ENCODE results near the gene SMNDC1.

Gene SMNDC1

DNA sequence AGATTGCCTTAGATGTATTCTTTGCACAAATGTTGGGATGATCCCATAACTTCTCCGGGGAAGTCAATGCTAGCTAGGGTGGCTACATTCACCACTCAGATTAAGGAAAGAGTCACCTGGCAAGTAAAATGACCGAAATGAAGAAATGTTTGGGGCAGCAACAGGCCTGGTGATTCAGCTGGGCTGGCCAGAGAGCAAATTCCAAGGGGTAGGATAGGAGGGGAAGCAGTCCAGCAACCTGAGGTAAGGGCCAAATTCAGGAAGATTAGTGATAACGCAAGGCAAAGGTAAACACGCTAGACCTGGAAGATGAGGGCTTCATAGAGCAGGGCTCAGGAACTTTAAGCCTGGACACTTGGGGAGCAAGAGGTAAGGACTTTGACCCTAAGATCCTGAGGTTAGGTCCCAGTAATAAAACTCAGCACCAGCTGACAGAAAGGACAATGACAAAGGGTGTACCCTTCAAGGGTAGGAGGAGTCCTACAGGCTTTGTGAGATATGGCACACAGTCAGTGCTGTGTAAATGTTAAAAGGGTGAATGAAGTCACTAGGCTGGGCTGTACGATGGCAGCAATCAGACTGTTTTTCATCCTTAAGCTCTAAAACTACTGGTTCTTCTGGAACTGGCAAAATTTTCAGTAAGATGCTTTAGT lies 22.7 kb upstream of the SMNDC1 start:
- no peak for DNase-seq (ENCODE audit: low read depth in 2 of 2)

DNA sequence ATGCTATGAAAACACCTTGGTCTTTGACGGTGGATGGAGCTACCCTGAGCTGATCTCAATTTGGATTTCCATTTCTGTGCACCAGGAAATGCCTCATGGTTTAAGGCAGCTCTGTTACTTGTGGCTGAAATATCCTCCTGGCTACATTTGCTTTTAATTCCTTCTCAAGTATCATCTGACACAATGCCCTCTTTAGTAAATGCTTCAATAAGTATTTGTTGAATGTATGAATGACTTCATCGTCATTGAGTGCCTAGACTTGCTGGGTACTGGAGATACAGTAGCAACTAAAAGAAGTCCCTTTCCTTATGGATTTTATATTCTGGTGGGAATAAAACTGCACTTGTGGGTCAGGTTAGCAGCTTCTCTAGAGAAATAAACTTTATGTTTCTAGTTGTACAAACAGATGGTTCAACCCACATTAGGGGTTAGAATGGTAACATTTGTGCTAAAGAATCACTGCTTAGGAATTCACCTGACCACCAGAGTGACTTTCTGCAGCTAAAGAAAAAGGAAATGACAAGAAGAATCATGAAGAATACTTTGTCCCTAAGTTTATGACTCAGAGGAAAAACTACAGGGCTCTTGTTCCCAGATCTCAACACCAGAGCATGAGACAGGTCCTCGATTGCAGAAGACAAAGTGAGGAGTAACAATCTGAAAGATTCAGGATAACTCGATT lies 21.8 kb upstream of the SMNDC1 start:
- no peak for DNase-seq (ENCODE audit: low read depth in 2 of 2)

DNA sequence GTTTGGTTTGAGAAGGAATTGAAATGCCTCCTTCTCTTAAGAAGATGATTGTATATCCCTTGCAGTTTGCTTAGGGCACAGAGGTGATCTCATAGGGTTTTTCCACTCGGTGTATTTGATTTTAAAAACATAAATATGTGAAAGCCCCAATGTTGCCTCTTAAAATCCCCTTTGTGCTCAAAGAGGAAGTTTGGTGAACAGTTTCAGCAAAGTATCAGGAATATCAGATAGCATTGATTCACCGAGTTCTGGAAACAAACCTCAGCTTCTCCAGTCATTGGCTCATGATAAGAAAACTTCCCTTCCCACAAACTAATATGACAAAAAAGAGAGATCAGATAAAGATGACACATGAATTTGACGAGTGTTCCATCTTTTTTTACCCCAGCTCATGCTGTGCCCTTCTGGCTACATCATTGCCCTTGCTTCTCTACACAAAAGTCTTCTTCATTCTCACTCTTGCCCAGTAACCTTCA lies 20.1 kb upstream of the SMNDC1 start:
- DNase-seq (ENCODE audit: low read depth in 2 of 2), result no peak

DNA sequence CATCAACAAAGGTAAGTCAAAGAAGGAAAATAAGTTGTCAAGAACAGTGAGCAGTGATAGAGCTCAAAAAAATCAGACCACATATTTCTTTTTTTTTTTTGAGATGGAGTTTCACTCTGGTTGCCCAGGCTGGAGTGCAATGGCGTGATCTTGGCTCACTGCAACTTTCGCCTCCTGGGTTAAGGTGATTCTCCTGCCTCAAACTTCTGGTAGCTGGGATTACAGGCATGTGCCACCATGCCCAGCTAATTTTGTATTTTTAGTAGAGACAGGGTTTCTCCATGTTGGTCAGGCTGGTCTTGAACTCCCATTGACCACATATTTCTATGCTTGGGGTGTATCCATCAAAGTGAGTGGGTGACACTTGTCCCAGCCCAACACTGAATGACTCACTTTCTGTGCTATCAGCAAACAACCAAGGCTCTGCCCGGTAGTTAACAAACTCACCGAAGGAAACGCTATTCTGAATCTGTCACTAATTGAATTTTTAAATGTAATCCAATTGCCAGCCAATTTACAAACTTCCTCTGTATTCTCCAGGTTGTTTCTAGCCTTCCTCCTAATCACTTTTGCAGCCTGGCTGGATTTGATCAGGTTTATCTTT lies 19.6 kb upstream of the SMNDC1 start:
- DNase-seq (ENCODE audit: low read depth in 2 of 2), result no peak

DNA sequence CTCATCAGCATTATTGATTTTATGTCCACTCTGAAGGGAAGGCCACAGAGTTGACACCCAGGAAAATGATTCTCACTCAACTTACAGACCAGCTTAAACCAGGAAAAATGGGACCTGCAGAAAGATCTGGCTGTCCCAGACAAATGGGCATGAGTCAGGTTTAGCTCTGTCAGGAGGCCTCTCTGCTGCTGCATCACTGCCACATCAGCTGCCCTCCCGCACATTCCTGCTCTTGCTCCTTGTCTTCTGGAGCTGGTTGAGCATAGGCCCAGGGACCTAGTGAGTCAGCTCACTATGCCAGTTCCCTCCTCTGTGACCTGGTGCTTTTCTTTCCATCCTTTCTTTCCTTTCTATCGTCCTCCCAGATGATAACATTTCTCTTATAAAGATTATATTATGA lies 18.8 kb upstream of the SMNDC1 start:
- no peak for DNase-seq (ENCODE audit: low read depth in 2 of 2)

DNA sequence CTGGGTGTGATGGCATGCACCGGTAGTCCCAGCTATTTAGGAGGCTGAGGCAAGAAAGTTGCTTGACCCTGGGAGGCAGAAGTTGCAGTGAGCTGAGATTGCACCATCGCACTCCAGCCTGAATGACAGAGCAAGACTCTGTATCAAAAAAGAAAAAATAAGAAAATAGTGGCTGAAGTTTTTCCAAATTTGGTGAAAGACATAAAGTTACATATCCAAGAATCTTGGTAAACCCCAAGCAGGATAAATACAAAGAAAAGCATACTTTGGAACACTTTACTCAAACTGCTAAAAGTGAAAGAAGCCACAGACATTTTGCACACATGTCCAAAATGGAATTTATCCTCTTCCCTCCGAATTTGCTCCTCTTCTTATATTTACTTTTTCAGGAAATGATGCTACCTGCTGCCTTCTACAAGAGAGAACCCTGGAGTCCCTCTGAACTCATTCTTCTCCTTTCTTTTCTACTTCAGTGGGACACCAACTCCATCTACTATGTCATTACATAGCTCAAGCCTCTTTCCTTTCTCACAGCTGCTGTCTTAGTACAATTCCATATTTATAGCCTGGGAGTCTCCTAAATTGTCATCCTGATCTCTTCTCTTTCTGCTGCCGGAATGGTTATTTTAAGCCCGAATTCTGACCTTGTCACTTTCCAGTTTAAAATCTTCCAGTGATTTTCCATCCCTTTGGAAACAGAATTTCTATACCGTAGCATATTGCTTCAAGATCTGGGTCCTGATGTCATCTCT lies 17.3 kb upstream of the SMNDC1 start:
- DNase-seq (ENCODE audit: low read depth in 2 of 2), result no peak

DNA sequence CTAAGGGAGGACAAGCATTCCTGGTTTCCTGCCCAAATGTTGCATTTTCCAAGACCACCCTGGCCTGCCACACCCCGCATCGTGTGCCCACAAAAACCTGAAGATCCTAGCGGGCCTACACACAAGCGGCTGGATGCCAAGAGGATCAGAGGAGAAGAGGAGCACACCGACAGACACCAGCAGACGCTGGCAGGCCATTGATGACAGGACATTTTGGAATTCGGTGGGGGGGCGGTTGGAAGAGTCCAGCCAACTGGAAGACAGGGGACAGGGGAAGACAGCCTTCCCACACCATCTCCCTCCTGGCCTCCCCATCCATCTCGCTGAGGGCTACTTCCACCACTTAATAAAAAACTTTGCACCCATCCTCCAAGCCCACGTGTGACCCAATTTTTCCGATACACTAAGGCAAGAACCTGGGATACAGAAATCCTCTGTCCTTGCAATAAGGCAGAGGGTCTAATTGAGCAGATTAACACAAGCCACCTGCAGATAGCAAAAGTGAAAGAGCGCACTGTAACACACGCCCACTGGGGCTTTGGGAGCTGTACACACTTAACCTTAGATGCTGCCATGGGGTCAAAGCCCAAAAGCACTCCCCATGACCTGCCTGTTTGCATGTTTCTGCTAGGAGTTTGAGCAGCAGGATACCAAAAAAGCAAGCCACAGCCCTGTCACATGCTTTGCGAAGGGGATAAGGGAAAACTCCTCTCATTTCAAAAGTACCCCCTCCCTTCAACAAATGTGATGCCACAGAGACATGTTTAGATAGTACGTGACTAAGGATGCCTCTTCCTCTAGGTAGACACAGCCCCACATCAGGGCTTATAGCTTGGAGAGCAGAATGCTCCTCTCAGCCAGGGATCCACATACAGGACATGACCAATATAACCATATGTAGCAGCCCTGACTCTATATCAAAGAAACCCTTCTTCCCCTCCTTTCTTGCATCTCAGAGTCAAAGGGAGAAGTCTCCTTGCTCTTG lies 13.4 kb upstream of the SMNDC1 start:
- DNase-seq (ENCODE audit: low read depth in 2 of 2), result no peak

DNA sequence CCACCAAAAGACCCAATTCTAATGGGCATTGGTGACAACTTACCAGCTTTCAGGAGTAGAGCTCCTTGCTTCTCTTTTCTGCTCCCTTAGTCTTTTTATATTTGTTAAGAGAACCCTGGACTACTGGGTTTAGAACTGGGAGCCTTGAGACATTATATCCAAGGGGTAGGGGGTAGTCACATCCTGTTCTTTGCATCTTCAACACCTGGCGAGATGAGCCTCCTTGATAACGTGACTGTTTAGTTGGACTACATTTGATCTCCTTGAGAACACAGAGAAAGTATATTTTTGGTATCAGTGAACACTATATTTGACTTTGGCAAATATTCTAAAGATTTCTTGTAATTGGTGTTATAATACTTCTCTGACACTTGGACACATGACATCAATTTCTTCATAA lies 9.0 kb upstream of the SMNDC1 start:
- DNase-seq (ENCODE audit: low read depth in 2 of 2), result no peak

DNA sequence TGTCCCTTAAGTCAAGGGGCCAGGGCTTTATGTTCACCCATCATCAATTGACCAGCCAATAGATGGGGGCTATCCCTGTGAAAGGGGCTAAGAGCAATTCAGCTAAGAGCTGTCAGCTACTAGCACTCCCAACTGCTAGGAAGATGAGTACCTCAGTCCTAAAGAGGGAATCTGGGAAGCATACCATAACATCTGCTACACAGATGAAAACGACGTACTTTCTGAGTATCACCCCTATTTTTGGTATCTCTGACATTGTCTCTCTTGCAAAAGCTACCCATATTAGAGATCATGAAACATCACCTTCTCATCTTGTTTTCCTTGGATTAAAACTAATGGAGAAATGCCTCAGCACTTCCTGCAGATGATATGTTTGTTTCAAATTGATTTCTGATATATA lies 7.5 kb upstream of the SMNDC1 start:
- no peak for DNase-seq (ENCODE audit: low read depth in 2 of 2)

DNA sequence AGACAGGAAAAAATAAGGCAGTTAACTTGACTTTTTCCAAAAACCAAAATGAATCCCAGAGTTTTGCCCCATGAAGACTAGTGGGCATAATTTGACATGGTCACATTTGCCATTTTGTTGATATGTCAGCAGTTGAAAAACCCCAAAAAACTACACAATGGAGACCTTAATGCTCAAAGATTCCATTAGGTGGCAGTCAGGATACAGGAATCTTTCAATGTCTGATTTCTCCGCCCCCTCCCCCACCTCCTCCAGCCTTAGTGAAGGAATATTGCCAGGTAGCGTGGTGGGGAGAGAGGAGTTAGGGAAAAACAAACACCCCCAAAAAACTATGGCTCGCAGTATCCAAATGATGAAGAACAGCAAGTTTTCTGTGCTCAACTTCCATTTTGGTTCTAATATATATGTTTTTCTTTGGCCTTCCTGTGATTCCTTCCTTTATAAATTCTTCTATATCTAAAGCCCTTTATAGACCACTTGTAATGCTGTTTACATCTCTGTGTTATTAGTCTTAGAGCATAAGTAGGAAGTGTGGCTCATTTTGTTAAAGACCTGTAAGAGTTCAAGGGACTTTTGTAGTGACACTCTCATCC lies 6.7 kb upstream of the SMNDC1 start:
- no peak for DNase-seq (ENCODE audit: low read depth in 2 of 2)

DNA sequence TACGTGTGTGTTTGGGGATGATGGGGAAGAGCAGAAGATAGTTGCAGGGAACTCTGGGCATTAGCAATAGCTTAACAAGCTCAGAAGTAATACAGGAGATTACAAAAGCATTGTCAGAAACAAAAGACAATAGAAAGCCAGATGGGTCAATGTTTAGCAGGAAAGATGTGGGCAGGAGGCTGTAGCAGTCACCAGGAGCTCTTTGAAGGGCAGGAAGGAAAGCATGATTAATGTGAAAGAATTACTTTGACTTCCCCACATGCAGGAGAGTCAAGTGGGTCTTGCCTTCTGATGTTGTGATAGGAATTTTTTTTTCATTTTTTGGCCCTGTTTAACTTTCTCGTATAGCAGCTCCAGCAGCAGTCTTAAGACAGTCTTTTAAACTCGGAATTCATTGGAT lies 6.0 kb upstream of the SMNDC1 start:
- DNase-seq (ENCODE audit: low read depth in 2 of 2), result no peak

DNA sequence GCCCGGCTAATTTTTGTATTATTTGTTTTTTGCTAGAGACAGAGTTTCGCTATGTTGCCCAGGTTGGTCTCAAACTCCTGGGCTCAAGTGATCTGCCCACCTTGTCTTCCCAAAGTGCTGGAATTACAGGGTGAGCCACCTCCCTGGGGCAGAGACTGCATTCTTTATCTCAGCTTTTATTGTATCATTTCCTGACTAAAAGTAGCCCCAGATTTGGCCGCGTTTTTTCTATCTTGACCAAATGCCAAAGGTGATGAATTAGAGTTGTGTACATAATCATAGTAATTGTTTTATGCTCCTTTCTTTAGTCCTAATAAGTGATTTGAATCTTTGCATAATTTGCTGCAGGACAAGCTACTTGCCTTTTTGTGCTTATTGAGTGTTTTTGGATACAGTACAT lies 3.1 kb upstream of the SMNDC1 start:
- no peak for DNase-seq (ENCODE audit: low read depth in 2 of 2)

DNA sequence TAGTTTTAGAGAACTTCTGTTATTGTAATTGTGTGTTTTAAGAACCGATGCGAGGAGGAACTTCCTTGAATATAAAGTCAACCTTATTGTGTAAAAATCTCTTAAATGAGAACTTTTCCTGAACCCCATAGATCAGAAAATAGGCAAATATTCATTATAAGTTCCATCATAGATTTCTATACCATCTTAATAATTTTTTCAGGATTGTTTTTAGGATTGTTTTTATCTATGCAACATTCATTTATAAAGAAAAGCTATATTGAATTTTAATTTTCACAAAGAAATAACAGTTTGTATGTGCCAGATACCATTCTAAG lies 1.7 kb upstream of the SMNDC1 start:
- no peak for DNase-seq (ENCODE audit: low read depth in 2 of 2)

DNA sequence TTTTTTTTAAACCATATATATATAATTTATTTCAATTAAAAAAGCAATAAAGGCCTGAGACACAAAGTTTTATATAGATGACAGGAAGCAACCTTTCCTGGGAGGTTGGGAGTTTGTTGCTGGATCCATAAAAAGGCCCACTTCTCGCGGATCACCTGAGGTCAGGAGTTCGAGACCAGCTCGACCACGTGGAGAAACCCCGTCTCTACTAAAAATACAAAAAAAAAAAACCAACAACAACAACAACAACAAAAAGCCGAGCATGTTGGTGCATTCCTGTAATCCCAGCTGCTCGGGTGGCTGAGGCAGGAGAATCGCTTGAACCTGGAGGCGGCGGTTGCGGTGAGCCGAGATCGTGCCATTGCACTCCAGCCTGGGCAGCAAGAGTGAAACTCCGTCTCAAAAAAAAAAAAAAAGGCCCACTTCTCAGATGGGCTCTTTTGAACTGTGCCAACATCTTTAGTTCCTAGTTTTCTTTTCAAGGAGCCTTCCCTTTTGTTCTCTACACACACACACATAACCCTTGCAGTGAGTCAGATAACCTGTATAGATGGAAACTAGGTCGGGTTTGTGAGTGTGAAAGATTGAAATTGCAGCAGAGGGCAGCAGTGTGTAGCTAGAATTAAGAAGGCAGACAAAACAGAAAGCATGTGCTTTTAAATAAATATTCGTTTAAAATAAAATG lies 1.2 kb upstream of the SMNDC1 start:
- DNase-seq (ENCODE audit: low read depth in 2 of 2), result no peak

DNA sequence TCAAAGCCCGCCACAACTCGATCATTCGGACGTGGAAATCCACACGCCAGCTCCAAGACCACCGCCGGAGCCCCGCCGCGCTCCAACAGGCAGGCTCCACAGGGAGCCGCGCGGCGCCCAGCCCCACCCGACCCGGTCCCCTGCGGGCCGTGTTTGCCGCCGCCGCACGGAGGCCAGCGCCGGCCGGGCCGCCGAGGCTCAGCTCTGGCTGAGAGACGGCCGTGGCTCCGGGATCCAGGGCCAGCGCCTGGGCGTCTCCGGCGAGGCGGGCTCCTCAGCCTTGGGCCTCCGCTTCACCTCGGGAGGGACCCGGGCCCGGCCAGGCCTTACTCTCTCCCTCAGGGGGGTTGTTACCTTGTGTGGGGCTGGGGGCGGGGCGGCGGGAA lies 333 bp downstream of the SMNDC1 start:
- DNase-seq (ENCODE audit: low read depth in 2 of 2), result no peak

DNA sequence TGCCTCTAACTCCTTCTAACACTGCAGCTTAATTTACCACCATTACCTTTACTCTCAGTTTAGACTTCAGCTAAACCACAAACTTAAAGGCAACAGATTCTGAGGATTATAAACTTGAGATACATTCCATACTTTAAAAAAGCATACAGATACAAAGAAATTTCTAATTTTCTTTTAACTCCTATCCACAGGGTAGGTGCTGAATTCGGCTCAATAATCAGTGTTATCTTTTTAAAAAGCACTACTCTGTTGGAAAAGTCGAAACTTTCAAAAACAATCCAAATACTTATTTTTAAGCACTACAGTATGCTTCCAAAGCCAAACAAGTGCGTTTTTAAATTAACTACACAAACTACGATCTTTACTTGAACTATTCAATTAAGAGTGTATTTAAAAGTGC lies 1.0 kb downstream of the SMNDC1 start:
- no peak for DNase-seq (ENCODE audit: low read depth in 2 of 2)

DNA sequence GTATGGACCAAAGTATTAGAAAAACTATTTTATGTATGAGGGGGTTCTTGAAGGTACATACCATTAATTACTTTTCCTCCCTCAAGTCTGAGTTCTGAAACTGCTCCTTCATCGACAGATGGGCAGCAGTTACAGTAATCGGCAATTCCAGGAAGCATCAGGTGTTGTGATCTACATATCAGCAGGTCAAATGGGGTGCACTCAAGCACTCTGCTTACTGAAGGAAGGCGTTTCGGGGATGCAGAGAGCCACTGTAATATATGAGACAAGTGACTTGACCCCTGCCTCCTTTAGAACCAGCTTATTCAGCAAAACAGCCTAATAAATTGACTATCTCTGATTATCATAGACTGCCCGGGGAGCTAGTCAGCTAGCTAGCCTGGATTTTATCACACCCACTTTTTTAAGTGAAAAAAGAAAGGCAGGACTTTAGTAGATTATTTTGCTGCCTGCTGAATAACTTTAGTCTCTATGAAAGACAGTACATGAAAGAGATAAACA lies 4.2 kb downstream of the SMNDC1 start:
- no peak for DNase-seq (ENCODE audit: low read depth in 2 of 2)

DNA sequence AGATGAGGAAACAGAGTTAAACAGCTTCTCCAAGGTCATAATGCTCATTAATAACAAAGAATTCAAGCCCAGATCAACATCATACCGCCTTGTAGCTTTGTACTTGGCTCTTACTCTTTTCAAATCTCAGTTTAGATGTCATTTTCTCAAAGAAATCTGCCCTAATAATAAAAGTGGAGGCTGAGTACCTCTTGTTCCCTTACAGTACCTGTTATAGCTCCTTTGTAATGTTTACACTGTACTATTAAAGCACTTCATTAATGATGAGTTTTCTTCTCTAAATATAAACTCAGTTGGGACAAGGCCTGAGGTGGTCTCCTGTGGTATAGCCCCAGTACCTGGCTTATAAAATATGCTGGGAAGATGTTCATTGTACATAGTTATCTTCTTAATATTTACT lies 7.8 kb downstream of the SMNDC1 start:
- DNase-seq (ENCODE audit: low read depth in 2 of 2), result no peak

DNA sequence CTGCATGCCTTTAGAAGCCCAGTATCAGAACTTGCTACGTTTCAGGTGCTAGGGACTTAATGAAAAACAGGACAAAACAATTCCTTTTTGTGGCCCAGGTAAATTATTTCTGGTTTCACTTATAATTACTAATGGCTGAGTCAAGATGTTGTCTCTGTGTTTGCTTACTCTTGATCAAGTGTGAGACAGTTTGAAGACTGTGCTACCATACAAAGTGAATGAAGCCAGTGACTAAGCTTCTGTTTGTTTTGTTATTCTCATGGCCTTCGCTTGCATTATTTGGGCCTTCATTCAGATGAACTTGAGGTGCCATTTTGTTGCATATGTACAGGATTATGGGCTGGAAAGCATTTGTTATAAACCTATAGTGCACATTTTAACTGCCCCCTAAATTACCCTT lies 17.9 kb downstream of the SMNDC1 start:
- no peak for DNase-seq (ENCODE audit: low read depth in 2 of 2)

DNA sequence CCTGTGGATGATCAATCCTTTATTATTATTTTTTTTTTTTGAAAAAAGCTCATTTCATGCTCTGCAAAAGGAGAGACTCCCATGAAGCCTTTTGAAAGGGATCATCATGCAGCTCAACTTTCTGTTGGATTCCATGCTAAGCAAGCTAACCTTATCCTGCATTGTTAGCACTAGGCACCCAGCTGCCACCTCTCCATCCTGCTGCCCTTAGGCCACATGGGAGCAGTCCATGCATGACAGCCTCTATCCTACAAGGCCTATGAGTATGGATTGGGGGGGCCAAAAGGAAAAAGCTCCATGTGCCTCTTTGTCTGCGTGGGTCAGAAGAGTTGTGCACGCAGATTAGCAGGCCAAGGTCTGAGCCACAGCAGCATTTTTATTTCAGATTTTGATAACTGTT lies 19.2 kb downstream of the SMNDC1 start:
- no peak for DNase-seq (ENCODE audit: low read depth in 2 of 2)
